Activated naive CD8-positive, alpha-beta T cell treated with anti-CD3 and anti-CD28 coated beads, Interleukin-2, amount 50 U/mL, for 16 hours (primary cell): Measurements from ENCODE around the gene HEPHL1.
"Not testable (repeated sequence)": the region's sequence is repeated elsewhere in the genome, so short reads cannot be mapped to it uniquely, and the experiment has no call there.

ENCODE experiments used
- DNase-seq: peaks from one replicate; pipeline ENCODE4 v3.0.0-alpha.2; 2020; ENCODE audit warnings: low read depth, low spot score

Gene HEPHL1, protein sequence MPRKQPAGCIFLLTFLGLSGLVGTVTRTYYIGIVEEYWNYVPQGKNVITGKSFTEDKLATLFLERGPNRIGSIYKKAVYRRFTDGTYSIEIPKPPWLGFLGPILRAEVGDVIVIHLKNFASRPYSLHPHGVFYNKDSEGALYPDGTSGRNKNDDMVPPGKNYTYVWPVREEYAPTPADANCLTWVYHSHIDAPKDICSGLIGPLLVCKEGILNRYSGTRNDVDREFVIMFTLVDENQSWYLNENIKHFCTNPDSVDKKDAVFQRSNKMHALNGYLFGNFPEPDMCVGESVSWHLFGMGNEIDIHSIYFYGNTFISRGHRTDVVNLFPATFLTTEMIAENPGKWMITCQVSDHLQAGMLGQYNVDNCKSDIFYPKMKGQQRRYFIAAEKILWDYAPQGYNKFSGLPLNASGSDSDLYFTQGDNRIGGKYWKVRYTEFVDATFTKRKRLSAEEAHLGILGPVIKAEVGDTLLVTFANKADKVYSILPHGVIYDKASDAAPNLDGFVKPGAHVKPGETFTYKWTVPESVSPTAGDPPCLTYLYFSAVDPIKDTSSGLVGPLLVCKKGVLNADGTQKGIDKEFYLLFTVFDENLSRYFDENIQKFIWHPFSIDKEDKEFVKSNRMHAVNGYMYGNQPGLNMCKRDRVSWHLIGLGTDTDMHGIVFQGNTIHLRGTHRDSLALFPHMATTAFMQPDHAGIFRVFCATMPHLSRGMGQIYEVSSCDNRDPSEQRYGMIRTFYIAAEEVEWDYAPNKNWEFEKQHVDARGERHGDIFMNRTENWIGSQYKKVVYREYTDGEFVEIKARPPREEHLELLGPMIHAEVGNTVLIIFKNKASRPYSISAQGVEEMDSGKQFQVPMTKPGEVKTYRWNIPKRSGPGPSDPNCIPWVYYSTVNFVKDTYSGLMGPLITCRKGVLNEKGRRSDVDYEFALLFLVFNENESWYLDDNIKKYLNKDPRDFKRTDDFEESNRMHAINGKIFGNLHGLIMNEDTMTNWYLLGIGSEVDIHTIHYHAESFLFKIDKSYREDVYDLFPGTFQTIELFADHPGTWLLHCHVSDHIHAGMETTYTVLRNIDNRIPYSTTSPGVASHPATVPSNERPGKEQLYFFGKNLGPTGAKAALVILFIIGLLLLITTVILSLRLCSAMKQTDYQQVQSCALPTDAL

DNA sequence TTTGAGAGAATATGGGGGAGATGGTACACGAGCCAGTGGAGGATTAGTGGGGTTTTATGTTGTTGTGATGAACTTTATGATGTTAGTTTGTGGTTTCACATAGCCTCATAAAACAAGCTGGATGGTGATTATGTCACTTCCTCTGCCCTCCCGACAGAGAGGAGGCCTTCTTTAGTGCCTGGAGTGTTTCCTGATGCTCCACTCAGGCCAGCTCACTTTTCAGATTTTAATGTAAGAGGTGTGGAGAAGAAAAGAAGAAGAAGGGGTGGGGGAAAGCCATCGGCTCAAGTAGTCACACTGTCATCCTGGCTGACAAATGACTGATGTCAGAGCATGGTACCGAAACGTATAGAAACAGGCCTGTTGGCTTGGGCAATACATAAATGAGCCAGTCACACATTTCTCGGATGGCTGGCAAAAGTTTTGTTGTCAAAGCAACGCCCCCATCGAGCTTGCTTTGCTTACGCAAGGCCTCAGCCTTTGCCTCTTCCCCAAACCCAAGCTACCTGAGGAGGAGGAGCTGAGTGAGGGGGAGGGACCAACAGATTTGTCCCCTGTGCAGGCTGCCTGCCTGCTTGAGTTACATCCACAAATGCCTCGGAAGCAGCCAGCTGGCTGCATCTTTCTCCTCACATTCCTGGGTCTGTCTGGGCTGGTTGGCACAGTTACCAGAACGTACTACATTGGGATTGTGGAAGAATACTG lies at the start of gene HEPHL1:
Gene HEPHL1, plus strand, starts transcription at position 578 of the 705 bp plus-strand sequence. Its CDS starts 15 bp downstream, at position 593.
- DNase-seq: no peak

DNA sequence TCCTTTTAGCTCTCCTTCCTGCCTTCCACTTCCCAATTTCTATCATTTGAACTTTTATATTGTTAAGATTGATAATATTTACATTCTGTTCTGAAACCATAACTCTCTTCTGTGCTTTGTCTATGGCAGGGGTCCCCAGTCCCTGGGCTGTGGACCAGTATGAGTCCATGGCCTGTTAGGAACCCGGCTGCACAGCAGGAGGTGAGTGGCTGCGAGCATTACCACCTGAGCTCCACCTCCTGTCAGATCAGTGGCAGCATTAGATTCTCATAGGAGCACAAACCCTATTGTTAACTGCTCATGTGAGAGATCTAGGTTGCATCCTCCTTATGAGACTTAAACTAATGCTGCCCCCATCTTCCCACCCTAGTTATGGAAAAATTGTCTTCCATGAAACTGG lies 48.4 kb upstream of the HEPHL1 start:
- DNase-seq: no peak

DNA sequence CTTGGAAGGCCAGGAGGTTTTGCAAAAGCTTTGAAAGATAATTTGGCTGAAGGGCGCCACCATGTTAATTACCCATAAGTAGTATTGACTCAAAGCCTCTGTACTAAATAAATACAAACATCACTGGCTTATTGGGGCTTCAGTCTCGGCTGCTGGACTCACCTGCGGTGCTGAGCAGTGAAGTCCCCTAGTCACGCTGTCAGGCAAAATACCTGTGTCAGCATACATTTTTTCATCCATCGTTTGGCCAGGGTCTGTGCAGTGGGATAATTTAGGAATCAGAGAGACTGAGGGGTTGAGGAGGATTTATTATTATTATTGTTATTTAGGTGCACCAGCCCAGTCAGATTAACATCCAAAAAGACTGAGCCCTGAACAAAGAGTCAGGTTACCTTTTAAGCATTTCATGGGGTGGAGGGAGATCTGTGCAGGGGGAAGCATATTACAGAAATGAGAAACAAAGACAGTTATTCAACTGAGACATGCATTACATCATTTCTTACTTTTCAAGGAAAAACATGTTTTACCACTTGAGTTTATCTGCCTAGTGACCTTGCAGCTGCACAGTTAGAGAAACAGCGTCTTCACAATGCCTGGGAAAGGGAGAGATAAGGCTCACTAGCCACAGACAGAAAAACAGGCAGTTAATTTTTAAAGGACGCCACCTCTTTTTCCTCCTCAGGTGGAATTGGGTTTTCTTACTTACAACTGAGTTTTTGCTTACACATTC lies 47.7 kb upstream of the HEPHL1 start:
- DNase-seq: not testable (repeated sequence)

DNA sequence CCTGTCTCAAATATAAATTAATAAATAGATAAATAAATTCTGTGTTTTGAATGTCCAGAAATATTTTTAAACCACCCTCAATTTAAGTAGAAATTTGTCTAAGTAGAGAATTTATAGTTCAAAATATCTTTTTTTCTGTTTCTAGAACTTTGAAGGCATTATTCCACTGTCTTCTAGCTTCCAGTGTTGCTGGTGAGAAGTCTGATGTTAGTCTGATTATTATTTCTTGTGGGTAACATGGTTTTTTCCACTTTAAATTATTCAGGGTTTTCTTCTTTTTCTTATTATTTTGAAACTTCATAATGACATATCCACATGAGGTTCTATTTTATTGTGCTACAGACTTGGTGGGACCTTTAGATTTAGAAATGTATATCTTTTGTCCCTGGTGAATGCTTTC lies 46.4 kb upstream of the HEPHL1 start:
- no peak for DNase-seq

DNA sequence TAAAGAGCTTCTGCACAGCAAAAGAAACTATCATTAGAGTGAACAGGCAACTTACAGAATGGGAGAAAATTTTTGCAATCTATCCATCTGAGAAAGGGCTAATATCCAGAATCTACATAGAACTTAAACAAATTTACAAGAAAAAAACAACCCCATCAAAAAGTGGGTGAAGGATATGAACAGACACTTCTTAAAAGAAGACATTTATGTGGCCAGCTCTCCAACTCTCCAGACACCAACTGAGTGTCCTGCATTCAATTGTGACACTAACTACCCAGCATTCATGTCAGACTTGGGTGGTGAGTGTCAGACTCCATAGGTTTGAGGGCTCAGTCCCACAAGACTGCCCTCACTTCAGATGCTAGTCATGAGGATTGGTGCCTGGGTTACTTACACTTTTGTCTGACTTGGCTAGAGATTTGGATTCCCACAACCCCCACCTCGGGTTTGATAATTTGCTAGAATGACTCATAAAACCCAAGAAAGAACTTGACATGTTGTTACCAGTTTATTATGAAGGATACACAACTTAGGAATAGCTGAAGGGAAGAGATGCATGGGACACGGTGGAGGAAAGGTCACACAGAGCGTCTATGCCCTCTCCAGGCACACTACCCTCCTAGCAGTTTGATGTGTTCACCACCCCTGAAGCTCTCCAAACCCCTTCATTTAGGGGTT lies 44.4 kb upstream of the HEPHL1 start:
- DNase-seq: not testable (repeated sequence)

DNA sequence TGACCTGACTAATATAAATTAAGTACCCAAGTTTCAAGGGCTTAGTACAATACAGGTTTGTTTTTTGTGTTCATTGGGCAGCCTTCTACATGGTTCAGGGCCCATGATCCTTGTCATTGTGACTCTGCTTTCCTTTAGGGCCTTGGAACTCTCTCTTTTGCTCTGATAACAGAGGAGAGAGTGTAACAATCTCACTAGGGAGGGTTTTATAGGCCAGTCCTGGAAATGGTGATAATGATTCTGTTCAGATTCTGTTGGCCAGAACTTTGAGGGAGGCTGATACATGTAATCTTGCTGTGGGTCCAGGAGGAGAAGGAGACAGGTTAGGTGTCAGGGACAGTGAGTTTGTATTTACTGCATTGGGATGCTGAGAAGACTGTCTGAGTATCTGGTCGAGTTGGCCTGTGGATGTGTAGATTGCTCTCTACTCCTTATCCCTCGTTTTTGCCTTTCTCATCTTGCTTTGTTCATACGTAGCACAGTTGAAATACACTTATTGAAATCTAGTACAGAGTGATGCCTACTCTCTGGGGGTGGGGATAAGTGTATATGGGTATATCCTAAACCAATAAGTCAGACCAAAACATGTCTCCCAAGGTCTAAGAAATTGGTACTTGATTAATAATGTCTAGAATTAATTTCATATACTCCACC lies 37.5 kb upstream of the HEPHL1 start:
- no peak for DNase-seq

DNA sequence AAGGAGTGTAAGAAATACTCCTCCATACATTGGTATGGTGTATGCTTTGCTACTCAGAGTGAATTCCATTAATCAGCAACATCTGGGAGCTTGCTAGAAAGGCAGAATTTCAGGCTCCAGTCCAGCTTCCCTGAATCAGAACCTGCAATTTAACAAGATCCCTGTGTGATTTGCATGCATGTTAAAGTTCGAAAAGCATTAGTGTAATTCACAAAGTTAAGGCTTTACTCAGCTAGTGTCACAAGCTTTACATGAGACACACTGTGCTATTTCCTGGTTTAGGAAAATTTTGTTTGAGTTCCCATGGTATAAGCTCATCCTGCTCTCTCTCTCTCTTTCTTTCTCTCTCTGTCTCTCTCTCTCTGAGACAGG lies 37.0 kb upstream of the HEPHL1 start:
- DNase-seq: no peak

DNA sequence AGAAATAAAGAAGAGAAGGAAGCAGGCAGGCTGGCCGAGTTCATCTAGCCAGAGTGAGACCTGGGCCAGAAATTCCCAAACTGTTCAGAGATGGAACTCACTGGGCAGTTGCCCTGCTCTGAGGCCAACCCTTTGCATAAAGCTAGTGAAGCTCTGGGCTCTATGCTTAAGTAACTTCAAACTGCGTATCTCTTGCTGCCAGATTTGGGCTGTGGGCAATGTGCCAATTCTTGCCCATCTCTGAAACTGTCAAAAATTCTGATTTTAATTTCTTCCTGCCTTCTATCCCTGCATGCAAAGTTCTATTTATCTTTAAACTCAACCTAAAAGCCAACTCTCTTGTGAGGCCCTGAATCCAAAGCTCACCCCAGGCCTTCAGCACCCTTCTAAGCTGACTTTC lies 36.2 kb upstream of the HEPHL1 start:
- no peak for DNase-seq

DNA sequence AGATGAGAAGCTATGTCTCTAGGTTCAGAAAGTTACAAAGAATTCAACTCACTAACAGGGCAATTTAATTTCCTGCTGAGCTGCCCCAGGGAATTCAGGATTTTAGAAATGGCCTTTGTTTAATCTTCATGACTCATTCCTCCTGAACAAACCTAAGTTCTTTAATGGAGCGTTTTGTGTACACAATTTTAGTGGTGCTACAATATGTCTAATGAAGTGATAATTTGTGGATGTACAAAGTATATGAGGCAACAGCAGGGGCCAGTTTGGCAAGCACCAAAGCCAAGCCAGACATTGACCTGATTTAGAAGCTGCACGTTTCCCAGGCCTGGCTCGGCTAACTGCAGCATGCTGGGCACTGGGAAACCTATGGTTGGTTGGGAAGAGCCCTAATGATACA lies 34.4 kb upstream of the HEPHL1 start:
- no peak for DNase-seq

DNA sequence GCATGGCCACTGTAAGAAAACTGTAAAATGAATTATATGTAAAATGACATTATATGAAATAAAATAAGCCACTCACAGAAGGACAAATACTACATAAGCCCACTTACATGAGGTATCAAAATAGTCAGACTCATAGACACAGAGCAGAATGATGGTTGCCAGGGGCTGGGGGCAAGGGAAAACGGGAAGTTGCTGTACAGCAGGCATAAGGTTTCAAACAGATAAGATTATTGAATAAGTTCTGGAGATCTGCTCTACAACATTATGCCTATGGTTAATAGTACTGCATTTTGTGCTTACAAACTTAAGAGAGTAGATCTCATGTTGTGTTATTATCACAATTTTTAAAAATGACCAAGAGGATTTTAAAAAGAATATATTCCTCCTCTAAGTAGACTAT lies 32.7 kb upstream of the HEPHL1 start:
- no peak for DNase-seq

DNA sequence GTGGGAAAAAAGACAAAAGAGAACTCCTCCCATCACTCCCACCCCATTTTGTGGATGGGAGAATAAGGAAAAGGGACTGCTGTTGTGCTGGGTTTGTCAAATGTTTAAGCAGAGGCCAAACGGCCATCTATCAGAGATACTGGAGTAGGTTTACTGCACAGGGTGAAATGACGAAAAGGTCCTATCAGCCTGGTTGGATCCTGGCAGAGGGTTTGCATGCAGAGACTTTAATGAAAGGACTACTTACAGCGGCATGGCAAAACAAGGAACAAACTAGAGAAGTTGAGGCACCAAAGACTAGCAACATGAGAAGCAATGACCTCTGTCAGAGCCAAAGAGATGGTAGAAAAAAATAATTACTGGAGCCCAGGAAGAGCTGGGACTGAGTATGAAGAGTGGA lies 32.2 kb upstream of the HEPHL1 start:
- DNase-seq: no peak

DNA sequence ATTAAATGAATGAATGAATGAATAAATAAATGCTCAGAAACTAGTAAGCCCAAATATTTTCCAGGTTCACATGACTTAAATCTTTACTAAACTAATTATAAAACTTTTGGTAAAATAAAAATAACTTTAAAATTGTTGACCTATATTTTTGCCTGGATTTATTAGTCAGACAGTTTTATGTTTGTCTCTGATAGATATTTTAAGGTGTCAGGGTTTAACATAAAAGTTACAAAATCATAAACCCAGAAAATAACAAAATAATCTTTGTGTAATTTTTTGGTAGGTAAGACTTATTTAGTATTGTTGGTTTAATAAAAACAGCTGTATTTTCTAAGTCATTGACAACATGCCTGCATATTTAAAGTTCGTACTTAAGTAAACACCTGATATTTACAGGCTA lies 27.4 kb upstream of the HEPHL1 start:
- no peak for DNase-seq

DNA sequence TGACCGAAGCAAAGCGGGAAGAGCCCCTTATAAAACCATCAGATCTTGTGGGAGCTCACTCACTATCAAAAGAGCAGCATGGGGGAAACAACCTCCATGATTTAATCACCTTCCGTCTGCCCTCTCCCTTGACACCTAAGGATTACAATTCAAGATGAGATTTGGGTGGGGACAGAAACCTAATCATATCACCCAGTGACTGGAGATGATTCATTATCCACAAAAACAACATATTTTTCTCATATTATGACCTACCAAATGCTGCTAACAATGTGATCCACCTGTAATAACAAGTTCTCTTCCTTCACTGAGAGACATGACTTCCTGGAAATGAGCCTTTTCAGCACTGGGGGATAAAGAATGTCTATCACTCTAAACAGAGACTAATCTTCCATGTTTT lies 23.4 kb upstream of the HEPHL1 start:
- DNase-seq: no peak

DNA sequence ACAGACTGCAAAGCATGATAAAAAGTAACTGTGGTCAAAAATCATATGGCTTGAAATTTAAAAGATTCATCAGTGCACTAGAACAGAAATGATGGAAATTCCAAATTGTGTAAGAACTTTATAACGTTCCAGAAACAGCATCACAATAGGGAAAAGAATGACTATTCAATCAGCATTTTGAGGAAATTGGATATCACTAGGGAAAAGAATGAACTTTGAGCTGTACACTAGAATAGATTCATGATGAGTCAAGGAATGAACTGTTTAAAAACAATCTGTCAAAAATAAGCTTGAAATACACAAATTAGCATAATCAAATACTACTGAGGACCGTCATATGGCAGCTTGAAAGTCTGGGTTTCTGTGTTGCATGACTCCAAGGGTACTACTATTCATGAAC lies 20.5 kb upstream of the HEPHL1 start:
- no peak for DNase-seq

DNA sequence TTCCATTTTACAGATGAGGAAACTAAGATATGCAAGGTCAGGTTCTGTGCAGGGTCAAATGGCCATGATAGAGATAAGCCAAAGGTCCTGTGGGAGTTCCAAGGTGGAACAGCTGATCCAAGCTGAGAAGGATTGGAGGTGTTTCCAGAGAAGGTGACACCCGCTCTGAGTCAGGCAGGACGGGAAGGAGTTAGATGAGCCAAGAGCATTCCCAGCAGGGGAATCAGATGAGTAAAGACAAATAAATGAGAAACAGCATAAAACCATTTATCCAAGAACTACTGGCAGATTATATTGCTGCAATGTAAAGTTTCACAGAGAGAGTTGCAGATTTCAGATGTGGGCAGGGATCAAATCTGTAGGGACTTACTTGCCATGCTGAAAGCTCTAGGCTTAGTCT lies 18.9 kb upstream of the HEPHL1 start:
- no peak for DNase-seq

DNA sequence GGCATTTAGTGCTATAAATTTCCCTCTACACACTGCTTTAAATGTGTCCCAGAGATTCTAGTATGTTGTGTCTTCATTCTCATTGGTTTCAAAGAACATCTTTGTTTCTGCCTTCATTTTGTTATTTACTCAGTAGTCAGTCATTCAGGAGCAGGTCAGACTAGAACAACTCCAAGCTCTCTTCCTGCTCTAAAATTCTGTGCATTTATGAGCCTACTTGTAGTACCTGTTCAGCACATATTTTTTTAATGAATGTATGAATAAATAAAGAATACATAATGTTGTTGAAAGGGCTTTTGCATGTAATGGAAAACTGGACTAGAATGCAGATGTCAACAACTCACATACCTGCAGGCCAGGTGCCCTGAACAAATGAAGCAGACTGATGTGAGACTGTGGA lies 13.7 kb upstream of the HEPHL1 start:
- DNase-seq: no peak

DNA sequence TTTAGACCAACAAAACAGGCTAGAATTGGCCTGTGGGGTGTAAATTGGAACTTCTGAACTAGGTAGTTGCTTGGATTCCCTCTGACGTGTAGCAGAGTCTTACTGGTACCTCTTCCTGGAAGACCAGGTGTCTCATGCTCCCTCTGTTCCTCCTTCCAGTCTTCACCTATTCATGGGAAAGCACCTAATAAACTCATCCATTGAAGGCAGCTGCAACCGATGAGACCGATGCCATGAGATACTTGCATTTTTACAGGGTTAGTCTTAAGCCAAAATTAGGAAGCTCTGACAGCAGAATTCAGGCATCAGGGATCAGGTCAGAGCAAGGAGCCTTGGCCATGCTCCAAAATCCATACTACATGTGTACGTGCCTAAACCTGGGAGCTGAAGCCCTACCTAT lies 13.2 kb upstream of the HEPHL1 start:
- DNase-seq: no peak

DNA sequence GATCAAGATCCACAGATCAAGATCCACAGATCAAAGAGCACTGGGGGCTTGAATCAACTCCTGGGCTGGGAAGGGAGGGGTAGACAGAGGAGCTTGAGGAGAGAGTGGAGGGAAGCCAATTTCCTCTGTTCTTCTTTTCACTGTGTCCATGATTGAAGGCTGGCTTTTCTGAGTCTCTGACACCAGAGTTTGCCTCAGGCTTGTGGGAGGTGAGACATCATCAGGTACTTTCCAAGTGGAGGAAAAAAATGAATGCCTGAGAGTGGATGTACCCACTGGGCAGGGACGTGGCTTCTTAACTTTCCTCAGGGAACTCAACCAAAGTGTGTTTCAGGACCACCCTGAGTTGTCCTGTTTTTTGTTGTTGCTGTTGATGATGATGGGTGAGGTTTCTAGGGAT lies 11.0 kb upstream of the HEPHL1 start:
- no peak for DNase-seq

DNA sequence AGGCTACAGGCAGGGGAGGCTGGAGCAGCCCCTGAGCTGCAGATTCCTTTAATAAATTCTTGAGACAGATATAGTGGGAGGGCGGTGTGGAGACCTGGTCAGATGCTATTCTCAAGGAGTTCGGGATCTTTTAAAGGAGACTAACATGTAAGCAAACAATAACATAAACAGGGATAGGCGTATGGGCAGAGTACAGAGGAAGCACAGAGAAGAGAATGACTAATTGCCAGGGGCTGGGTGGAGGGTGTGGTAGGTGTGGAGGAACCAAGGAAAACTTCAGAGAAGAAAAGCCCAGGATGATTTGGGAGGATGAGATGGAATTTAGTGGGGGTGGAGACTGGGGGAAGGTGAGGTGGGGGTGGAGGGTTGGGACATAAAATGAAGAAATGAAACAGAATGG lies 9.7 kb upstream of the HEPHL1 start:
- no peak for DNase-seq

DNA sequence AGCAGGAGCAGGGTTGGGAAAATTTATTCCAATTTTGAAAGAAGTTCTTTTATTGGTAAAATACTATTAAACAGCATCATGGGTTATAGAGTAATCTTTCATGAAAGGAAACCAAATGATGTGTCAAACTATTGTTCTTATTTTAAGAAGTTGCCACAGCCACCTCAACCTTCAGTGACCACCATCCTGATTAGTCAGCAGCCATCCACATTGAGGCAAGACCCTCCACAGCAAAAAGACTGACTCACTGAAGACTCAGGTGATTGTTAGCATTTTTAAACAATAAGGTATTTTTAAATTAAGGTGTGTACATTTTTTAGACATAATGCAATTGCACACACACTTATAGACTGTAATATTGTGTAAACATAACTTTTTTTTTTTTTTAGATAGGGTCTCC lies 3.7 kb upstream of the HEPHL1 start:
- DNase-seq: no peak
